SK-N-SH (cell line): ENCODE results near the gene GPR15LG. TPM values are rescaled to one million over a fixed set of nuclear protein-coding genes. Genes with fewer than 3 reads are reported as not detected.

Experiments
- CTCF ChIA-PET: fragments of 300-600, 350-600 bp; formaldehyde crosslinking; extraction: SDS; loops from one replicate; lab custom pipeline; 2021; lab: Yijun Ruan, JAX
- POLR2A ChIA-PET: fragments of 350-600 bp; sonication (Branson Sonifier 250); formaldehyde crosslinking; extraction: SDS; loops from one replicate; lab custom pipeline; 2020; ENCODE audit warnings: antibody characterized with exemption, inconsistent platforms; lab: Yijun Ruan, JAX
- DNase-seq: peaks from one replicate; pipeline ENCODE4 v3.0.0; 2012
- H2AFZ ChIP-seq: fragments of 200-600 bp; sonication (generic); 2 replicates; pipeline ENCODE4 v1.8.1; 2016; ENCODE audit warnings: antibody characterized with exemption, mild to moderate bottlenecking, low read depth
- H3F3A ChIP-seq: fragments of 200-600 bp; sonication (generic); replicated peaks from 2 replicates; pipeline ENCODE3; 2016; ENCODE audit warnings: antibody characterized with exemption, mild to moderate bottlenecking; ENCODE audit not compliant: insufficient read depth
- H3K27ac ChIP-seq, 2 experiments: fragments of 200-500 bp in 1 of 2; fragments of 200-600 bp in 1 of 2; sonication (Bioruptor generic) in 1 of 2; sonication (generic), shearing (Covaris generic) in 1 of 2; 2 replicates each; pipeline versions ENCODE4 v1.5.1 to v1.6.1; 2014 to 2016; ENCODE audit warnings: low read depth in 2 of 2, inconsistent platforms in 1 of 2, low read length in 1 of 2, mild to moderate bottlenecking in 1 of 2, mixed read lengths in 1 of 2
- H3K27me3 ChIP-seq: fragments of 200-600 bp; sonication (generic), shearing (Covaris generic); 2 replicates; pipeline ENCODE4 v1.6.1; 2016; ENCODE audit warnings: mixed run types; ENCODE audit not compliant: insufficient read depth
- H3K36me3 ChIP-seq, 2 experiments: fragments of 200-500 bp in 1 of 2; fragments of 200-600 bp in 1 of 2; sonication (Bioruptor generic) in 1 of 2; sonication (generic) in 1 of 2; replicated peaks in 1 of 2; 2 replicates each; pipeline versions ENCODE3 to v1.5.1; 2014 to 2016; ENCODE audit warnings: low read length in 1 of 2, mild to moderate bottlenecking in 1 of 2; ENCODE audit not compliant: insufficient read depth in 2 of 2, control insufficient read depth in 1 of 2
- H3K4me1 ChIP-seq, 2 experiments: fragments of 200-500 bp in 1 of 2; fragments of 200-600 bp in 1 of 2; sonication (Bioruptor generic) in 1 of 2; sonication (generic), shearing (Covaris generic) in 1 of 2; 2 replicates each; pipeline versions ENCODE4 v1.5.1 to v1.6.1; 2014 to 2016; ENCODE audit warnings: low read depth in 1 of 2, low read length in 1 of 2, mixed run types in 1 of 2; ENCODE audit not compliant: insufficient read depth in 2 of 2, control insufficient read depth in 1 of 2
- H3K4me2 ChIP-seq: fragments of 200-600 bp; sonication (generic), shearing (Covaris generic); 2 replicates; pipeline ENCODE4 v1.6.1; 2017; ENCODE audit warnings: mixed run types
- H3K4me3 ChIP-seq, 2 experiments: fragments of 200-500 bp in 1 of 2; fragments of 200-600 bp in 1 of 2; sonication (Bioruptor generic) in 1 of 2; sonication (generic), shearing (Covaris generic) in 1 of 2; 2 replicates each; pipeline versions ENCODE4 v1.5.1 to v1.8.1; 2014 to 2016; ENCODE audit warnings: low read depth in 2 of 2, inconsistent platforms in 1 of 2, low read length in 1 of 2, mild to moderate bottlenecking in 1 of 2, mixed read lengths in 1 of 2, moderate library complexity in 1 of 2
- H3K79me2 ChIP-seq: fragments of 200-600 bp; sonication (generic); 2 replicates; pipeline ENCODE4 v1.8.1; 2017; ENCODE audit warnings: mild to moderate bottlenecking; ENCODE audit not compliant: insufficient read depth
- H3K9ac ChIP-seq: fragments of 200-600 bp; sonication (generic); 2 replicates; pipeline ENCODE4 v1.6.1; 2017; ENCODE audit warnings: mixed run types
- H3K9me2 ChIP-seq: fragments of 200-600 bp; sonication (generic); 2 replicates; pipeline ENCODE4 v1.6.1; 2017; ENCODE audit warnings: mixed run types
- H3K9me3 ChIP-seq: fragments of 200-600 bp; sonication (generic); 2 replicates; pipeline ENCODE4 v1.6.1; 2017; ENCODE audit warnings: mixed run types, mild to moderate bottlenecking, moderate library complexity
- H4K20me1 ChIP-seq: fragments of 200-600 bp; sonication (generic); 2 replicates; pipeline ENCODE4 v1.6.1; 2017; ENCODE audit warnings: mild to moderate bottlenecking, mixed run types; ENCODE audit not compliant: insufficient read depth
- ELF1 ChIP-seq: IDR thresholded peaks from 2 replicates; pipeline ENCODE4 v1.4.0; 2012
- EZH2phosphoT487 ChIP-seq: fragments of 200-600 bp; sonication (generic); IDR thresholded peaks from 2 replicates; pipeline ENCODE4 v1.6.1; 2017; ENCODE audit warnings: low read depth, mixed run types, mild to moderate bottlenecking, antibody characterized with exemption, moderate library complexity, borderline replicate concordance
- FOSL2 ChIP-seq: IDR thresholded peaks from 2 replicates; pipeline ENCODE4 v1.4.0; 2012; ENCODE audit warnings: low read depth, mild to moderate bottlenecking, moderate library complexity, borderline replicate concordance
- FOXM1 ChIP-seq: IDR thresholded peaks from 2 replicates; pipeline ENCODE4 v1.4.0; 2012; ENCODE audit warnings: low read depth, mild to moderate bottlenecking
- GATA2 ChIP-seq: sonication (generic); formaldehyde crosslinking; IDR thresholded peaks from 2 replicates; pipeline ENCODE4 v1.5.0; 2020; ENCODE audit warnings: mild to moderate bottlenecking, missing genetic modification reagents
- JUND ChIP-seq: IDR thresholded peaks from 2 replicates; pipeline ENCODE4 v1.4.0; 2012
- MXI1 ChIP-seq: IDR thresholded peaks from 2 replicates; pipeline ENCODE4 v1.6.1; 2012; ENCODE audit warnings: mild to moderate bottlenecking, low read depth, low read length, improper control_type of control experiment
- NFIC ChIP-seq: IDR thresholded peaks from 2 replicates; pipeline ENCODE4 v1.4.0; 2012; ENCODE audit warnings: borderline replicate concordance
- RCOR1 ChIP-seq: fragments of 150-350 bp; IDR thresholded peaks from 2 replicates; pipeline ENCODE4 v1.6.1; 2017; ENCODE audit warnings: antibody characterized with exemption, low read length
- RXRA ChIP-seq: IDR thresholded peaks from 2 replicates; pipeline ENCODE4 v1.4.0; 2012; ENCODE audit warnings: low read depth, mild to moderate bottlenecking, borderline replicate concordance
- TAF1 ChIP-seq: IDR thresholded peaks from 2 replicates; pipeline ENCODE4 v1.6.1; 2012; ENCODE audit warnings: low read depth, mild to moderate bottlenecking, low read length, moderate library complexity, borderline replicate concordance
- TCF12 ChIP-seq: IDR thresholded peaks from 2 replicates; pipeline ENCODE4 v1.4.0; 2012
- TEAD4 ChIP-seq: IDR thresholded peaks from 2 replicates; pipeline ENCODE4 v1.4.0; 2012; ENCODE audit warnings: mild to moderate bottlenecking, borderline replicate concordance; ENCODE audit not compliant: insufficient read depth
- YY1 ChIP-seq: IDR thresholded peaks from 2 replicates; pipeline ENCODE4 v1.4.0; 2012; ENCODE audit warnings: low read depth, mild to moderate bottlenecking
- WGBS: methylation state at CpG from one replicate; pipeline ENCODE4 v1.1.6; 2017; ENCODE audit warnings: low lambda C conversion rate; 5-methylcytosine and 5-hydroxymethylcytosine counted together
- polyA plus RNA-seq, 3 experiments: library from polyadenylated mRNA; depleted of rRNA; stranded (reverse); fragments of >200 nt; gene quantifications; 2 replicates each; pipeline ENCODE4 v1.2.3, GENCODE V29; 2012
- TF ChIP-seq, protein P1 (sequence below): fragments of 150-350 bp; IDR thresholded peaks from 2 replicates; pipeline ENCODE4 v1.6.1; 2017; ENCODE audit warnings: antibody characterized with exemption, low read length, low read depth, borderline replicate concordance
- TF ChIP-seq, protein P2 (sequence below): IDR thresholded peaks from 2 replicates; pipeline ENCODE4 v1.4.0; 2012; ENCODE audit warnings: low read depth, borderline replicate concordance
- TF ChIP-seq, protein P3 (sequence below): IDR thresholded peaks from 2 replicates; pipeline ENCODE4; 2012
- TF ChIP-seq, protein P4 (sequence below): IDR thresholded peaks from 2 replicates; pipeline ENCODE4 v1.4.0; 2012; ENCODE audit warnings: low read depth, borderline replicate concordance

Gene GPR15LG
- polyA plus RNA-seq, 1 of the 3 experiments (the other 2 are of a cell fraction) = not detected

DNA sequence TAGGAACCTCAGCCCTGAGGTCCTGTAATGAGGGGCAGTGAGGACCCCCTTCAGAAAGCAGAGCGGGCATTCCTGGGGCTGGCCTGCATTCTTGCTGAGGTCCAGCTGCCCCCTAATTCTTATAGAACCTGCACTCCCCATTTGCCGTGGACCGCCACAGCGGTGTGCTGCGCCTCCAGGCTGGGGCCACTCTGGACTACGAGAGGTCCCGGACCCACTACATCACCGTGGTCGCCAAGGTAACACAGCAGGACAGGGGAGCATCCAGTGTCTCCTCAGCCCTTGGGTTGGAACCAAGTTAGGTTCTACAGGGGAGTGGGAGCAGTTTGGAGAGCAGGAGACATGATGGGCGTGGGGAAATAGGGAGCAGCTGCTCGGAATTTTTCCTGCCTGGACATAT is 28.1 kb downstream of the GPR15LG start:
- H3K9me3 ChIP-seq = no peaks in the 10 kb centered on the region
- H3K79me2 ChIP-seq = no peaks in the 10 kb centered on the region
- H3F3A ChIP-seq = no peaks in the 10 kb centered on the region
- H3K4me1 ChIP-seq = no peaks in the 10 kb centered on the region
- no peaks in the 10 kb centered on the region for H3K36me3 ChIP-seq
- H3K27me3 ChIP-seq = no peaks in the 10 kb centered on the region
- H3K27ac ChIP-seq = no peak overlapping the region
- ChIA-PET POLR2A (no interaction called here), CTCF (interaction anchor here (1.0 to 2.0 kb wide), 2 partner anchors 52 to 53 kb away, joined by 3 to 9 read pairs; no protein-coding TSS in a partner anchor)
- no peak overlapping the region for H2AFZ ChIP-seq
- no peak overlapping the region for H3K4me2 ChIP-seq
- no peak for DNase-seq
- H3K4me3 ChIP-seq = no peak overlapping the region
- TF ChIP-seq YY1 (no peak), MXI1 (no peak), TCF12 (no peak), GATA2 (CRISPR knock-in tag) (no peak), NFIC (no peak), FOSL2 (no peak), RXRA (no peak), TEAD4 (no peak), JUND (no peak), TAF1 (no peak), RCOR1 (no peak), FOXM1 (no peak), EZH2phosphoT487 (no peak), ELF1 (no peak)
- TF ChIP-seq, protein P1, sequence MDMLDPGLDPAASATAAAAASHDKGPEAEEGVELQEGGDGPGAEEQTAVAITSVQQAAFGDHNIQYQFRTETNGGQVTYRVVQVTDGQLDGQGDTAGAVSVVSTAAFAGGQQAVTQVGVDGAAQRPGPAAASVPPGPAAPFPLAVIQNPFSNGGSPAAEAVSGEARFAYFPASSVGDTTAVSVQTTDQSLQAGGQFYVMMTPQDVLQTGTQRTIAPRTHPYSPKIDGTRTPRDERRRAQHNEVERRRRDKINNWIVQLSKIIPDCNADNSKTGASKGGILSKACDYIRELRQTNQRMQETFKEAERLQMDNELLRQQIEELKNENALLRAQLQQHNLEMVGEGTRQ = no peak
- TF ChIP-seq, protein P2, sequence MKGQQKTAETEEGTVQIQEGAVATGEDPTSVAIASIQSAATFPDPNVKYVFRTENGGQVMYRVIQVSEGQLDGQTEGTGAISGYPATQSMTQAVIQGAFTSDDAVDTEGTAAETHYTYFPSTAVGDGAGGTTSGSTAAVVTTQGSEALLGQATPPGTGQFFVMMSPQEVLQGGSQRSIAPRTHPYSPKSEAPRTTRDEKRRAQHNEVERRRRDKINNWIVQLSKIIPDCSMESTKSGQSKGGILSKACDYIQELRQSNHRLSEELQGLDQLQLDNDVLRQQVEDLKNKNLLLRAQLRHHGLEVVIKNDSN = no peak
- TF ChIP-seq, protein P3, sequence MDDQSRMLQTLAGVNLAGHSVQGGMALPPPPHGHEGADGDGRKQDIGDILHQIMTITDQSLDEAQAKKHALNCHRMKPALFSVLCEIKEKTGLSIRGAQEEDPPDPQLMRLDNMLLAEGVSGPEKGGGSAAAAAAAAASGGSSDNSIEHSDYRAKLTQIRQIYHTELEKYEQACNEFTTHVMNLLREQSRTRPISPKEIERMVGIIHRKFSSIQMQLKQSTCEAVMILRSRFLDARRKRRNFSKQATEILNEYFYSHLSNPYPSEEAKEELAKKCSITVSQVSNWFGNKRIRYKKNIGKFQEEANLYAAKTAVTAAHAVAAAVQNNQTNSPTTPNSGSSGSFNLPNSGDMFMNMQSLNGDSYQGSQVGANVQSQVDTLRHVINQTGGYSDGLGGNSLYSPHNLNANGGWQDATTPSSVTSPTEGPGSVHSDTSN = no peak
- TF ChIP-seq, protein P4, sequence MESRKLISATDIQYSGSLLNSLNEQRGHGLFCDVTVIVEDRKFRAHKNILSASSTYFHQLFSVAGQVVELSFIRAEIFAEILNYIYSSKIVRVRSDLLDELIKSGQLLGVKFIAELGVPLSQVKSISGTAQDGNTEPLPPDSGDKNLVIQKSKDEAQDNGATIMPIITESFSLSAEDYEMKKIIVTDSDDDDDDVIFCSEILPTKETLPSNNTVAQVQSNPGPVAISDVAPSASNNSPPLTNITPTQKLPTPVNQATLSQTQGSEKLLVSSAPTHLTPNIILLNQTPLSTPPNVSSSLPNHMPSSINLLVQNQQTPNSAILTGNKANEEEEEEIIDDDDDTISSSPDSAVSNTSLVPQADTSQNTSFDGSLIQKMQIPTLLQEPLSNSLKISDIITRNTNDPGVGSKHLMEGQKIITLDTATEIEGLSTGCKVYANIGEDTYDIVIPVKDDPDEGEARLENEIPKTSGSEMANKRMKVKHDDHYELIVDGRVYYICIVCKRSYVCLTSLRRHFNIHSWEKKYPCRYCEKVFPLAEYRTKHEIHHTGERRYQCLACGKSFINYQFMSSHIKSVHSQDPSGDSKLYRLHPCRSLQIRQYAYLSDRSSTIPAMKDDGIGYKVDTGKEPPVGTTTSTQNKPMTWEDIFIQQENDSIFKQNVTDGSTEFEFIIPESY = no peak
- H4K20me1 ChIP-seq = no peaks in the 10 kb centered on the region
- WGBS = 63% methylated on average over 11 of the region's 11 CpGs
- H3K9me2 ChIP-seq = no peaks in the 10 kb centered on the region
- H3K9ac ChIP-seq = no peak overlapping the region
